Ishikawa (cell line): ENCODE data around the gene KRTAP3-3.

Source experiments
- CEBPB ChIP-seq: IDR thresholded peaks from 2 replicates; pipeline ENCODE4 v1.6.1; 2012
- CREB1 ChIP-seq: IDR thresholded peaks from 2 replicates; pipeline ENCODE4 v1.6.1; 2012; ENCODE audit warnings: low read depth
- NFIC ChIP-seq: IDR thresholded peaks from 2 replicates; pipeline ENCODE4 v1.6.1; 2012
- RAD21 ChIP-seq: IDR thresholded peaks from 2 replicates; pipeline ENCODE4 v1.6.1; 2012; ENCODE audit warnings: low read depth
- REST ChIP-seq: IDR thresholded peaks from 2 replicates; pipeline ENCODE4 v1.6.1; 2012; ENCODE audit warnings: low read depth, mild to moderate bottlenecking
- TEAD4 ChIP-seq: IDR thresholded peaks from 2 replicates; pipeline ENCODE4 v1.6.1; 2012

GRCh38 chr17:40984226-40984625 is 9.7 kb downstream of the KRTAP3-3 start, which contains the start of gene KRT40:
- no peak for TF ChIP-seq TEAD4
- TF ChIP-seq RAD21: no peak
- TF ChIP-seq REST: no peak
- no peak for TF ChIP-seq CREB1
- no peak for TF ChIP-seq NFIC
- no peak for TF ChIP-seq CEBPB
